Astrocyte of the cerebellum (primary cell): ENCODE measurements around the gene ZBTB24.

Source experiments
- DNase-seq: peaks from one replicate; pipeline ENCODE4 v3.0.0-alpha.2; 2011; ENCODE audit warnings: low read depth
- H3K4me3 ChIP-seq: 2 replicates; pipeline ENCODE4 v1.5.1; 2011; ENCODE audit warnings: mild to moderate bottlenecking, low read depth, low read length, moderate library complexity
- in situ Hi-C: cut with HindIII; loops from 2 replicates; pipeline ENCODE4 v1.10.0; 2017; ENCODE audit warnings: low sequenced_read_pairs
- TF ChIP-seq, protein P1 (sequence below): IDR thresholded peaks from 2 replicates; pipeline ENCODE4 v1.5.1; 2012; ENCODE audit warnings: low read length, low read depth, moderate library complexity, mild to moderate bottlenecking; ENCODE audit errors: missing control alignments

ZBTB24 gene

DNA sequence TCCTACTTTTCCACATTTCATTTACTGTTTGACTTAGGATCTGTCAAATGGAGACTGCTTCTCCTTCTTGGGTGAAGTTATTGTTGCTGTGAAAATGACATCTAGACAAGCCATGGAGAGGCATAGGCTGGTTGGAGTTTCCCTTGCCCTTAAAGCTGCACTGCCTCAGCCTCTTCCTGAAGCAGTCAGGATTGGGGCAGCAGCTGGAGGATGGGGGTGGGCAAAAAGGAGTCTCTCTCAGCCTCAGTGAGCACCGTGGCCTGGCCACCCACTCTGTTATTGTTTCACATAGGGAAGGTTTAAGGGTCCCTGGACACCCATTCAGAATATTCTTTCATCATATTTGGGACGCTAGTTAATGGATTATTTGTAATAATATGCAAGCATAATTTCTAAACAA, 7.7 kb upstream of the ZBTB24 start:
- no peak for DNase-seq
- in situ Hi-C loops = no loop called here
- H3K4me3 ChIP-seq = no peak overlapping the region
- TF ChIP-seq, protein P1, sequence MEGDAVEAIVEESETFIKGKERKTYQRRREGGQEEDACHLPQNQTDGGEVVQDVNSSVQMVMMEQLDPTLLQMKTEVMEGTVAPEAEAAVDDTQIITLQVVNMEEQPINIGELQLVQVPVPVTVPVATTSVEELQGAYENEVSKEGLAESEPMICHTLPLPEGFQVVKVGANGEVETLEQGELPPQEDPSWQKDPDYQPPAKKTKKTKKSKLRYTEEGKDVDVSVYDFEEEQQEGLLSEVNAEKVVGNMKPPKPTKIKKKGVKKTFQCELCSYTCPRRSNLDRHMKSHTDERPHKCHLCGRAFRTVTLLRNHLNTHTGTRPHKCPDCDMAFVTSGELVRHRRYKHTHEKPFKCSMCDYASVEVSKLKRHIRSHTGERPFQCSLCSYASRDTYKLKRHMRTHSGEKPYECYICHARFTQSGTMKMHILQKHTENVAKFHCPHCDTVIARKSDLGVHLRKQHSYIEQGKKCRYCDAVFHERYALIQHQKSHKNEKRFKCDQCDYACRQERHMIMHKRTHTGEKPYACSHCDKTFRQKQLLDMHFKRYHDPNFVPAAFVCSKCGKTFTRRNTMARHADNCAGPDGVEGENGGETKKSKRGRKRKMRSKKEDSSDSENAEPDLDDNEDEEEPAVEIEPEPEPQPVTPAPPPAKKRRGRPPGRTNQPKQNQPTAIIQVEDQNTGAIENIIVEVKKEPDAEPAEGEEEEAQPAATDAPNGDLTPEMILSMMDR = no peak

DNA sequence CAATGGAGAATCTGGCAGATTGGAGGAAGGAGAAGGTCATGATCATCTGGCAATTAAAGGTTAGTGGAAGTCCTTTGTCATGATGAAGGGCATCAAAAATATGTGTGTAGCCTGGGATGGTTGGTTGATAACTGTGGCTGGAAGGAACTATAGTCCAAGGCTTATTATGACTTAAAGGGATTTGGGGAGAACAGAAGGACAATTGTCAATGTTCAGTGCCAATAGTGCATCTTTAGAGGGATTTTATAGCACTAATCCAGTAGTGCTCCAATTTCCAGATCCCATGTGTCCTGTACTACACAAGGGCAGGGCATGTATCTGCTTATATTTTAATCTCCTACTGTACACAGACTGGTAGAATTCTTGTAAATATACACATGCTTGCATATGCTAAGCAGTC, 5.0 kb upstream of the ZBTB24 start:
- DNase-seq = no peak
- no peak overlapping the region for H3K4me3 ChIP-seq
- TF ChIP-seq, protein P1 = no peak
- in situ Hi-C loops = no loop called here

DNA sequence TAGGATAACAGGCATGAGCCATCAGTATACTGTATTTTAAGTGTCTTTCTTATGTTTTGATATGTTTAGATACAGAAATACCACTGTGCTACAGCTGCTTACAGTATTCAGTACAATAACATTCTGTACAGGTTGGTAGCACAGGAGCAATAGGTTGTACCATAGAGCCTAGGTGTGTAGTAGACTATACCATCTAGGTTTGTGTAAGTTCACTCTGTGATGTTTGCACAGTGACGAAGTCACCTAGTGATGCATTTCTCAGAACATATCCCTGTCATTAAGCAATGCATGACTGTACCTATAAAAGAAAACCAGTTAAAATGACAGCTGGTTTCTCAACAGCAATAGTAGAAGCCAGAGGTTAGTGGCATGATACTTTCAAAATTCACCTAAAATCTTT, 3.0 kb upstream of the ZBTB24 start:
- TF ChIP-seq, protein P1 = no peak
- in situ Hi-C loops = no loop called here
- no peak overlapping the region for H3K4me3 ChIP-seq
- DNase-seq = no peak

DNA sequence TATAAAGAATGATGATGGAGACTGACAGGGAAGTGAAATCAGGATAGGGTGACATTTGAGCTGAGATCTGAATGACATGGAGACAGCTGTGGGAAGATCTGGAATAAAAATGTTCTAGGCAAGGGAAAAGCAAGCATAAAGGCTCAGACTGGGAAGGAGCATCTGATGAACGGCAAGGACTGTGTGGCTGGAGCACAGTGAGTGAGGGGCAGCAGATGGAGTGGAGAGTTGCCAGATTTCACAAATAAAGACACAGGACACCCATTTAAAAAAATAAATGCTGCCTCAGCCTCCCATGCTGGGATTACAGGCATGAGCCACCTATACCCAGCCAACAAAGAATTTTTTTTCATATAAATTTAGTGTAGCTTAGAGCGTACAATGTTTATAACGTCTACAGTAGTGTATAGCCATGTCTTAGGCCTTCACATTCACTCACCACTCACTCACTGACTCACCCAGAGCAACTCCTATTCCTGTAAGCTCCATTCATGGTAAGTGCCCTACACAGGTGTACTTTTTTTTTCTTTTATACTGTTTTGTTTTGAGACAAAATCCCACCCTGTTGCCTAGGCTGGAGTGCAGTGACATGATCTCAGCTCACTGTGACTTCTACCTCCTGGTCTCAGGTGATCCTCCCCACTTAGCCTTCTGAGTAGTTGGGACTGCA, 2.4 kb upstream of the ZBTB24 start:
- TF ChIP-seq, protein P1 = no peak
- no peak for DNase-seq
- in situ Hi-C loops = no loop called here
- no peak overlapping the region for H3K4me3 ChIP-seq

DNA sequence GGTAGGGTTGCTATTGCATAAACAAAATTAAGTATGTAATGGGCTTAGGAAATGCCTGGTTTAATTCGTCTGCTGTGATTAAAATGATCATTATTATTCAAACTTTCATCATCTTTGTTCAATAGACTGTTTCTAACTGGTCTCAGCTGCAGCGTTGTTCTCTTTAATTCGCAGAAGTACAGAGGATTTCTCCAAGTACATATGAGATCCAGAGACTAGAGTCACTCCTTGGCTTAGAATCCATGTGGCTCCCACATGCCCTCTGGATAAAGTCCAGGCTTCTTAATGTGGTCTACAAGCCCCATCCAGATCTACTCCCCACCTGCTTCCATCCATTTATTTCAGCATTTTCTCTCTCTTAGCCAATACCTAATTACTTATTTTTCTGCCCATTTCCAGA, 1.1 kb upstream of the ZBTB24 start:
- peak; percentile 51 for DNase-seq
- H3K4me3 ChIP-seq = no peak overlapping the region
- TF ChIP-seq, protein P1 = no peak
- in situ Hi-C loops = no loop called here

DNA sequence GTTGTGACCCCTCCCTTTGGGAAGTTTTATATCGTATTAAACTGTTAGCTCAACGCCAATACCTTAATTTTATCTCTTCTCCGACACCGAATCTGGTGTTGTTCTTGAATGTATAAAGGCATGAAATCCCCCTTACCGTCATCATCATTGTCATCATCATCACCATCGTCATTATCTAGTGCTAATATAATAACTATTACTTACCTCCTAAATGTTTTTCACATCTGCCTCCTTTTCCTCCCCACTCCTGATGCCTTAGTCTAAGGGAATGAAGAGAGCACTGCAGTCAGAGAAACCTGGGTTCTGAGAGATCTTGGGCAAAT, 677 bp upstream of the ZBTB24 start:
- DNase-seq = no peak
- in situ Hi-C loops = no loop called here
- TF ChIP-seq, protein P1 = no peak
- peak overlapping the region; percentile 45 for H3K4me3 ChIP-seq

DNA sequence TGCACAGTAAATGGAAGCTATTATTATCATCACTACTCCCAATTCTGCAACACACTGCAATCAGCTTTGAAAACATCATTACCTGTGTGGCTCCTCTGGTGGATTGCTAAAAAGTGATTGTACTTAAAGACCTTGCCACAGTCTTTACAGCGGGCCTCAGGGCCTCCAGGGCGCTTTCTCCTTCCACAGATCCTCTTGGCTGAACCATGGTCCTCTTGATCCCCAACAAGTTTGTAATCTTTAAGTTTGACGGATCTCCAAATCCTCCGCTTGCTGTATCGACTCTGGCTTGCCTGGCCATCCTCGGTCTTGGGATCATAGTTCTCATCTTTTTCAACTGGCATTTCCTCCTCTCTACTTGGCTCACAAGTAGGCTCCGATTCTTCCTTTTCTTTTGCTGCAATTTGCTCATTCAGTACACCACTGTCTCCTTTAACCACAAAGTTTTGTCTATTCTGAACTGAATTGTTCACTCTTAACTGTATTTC, 2.0 kb downstream of the ZBTB24 start:
- no peak for DNase-seq
- TF ChIP-seq, protein P1 = no peak
- in situ Hi-C loops = no loop called here
- no peak overlapping the region for H3K4me3 ChIP-seq
